Activated CD8-positive, alpha-beta memory T cell treated with anti-CD3 and anti-CD28 coated beads for 48 hours (primary cell): ENCODE data around the gene WDR7.

Source experiments
- DNase-seq, 3 experiments: peaks; one replicate each; pipeline ENCODE4 v3.0.0-alpha.2; 2020; ENCODE audit warnings: low read depth in 2 of 3, low spot score in 2 of 3

WDR7 gene

GRCh38 chr18:57073501-57074187 is 422.5 kb downstream of the WDR7 start:
- no peak for DNase-seq

GRCh38 chr18:57075716-57076400 is 424.7 kb downstream of the WDR7 start:
- DNase-seq: no peak

GRCh38 chr18:57077005-57077765 is 426.0 kb downstream of the WDR7 start:
- no peak for DNase-seq

- peak; percentile 11 to 37 (median 33) for DNase-seq
Observed at GRCh38 chr18:57077786-57078552, 426.8 kb downstream of the WDR7 start.

GRCh38 chr18:57078614-57079013 is 427.5 kb downstream of the WDR7 start:
- no peak for DNase-seq

GRCh38 chr18:57080479-57080878 is 429.3 kb downstream of the WDR7 start:
- DNase-seq: no peak

GRCh38 chr18:57081899-57082298 is 430.7 kb downstream of the WDR7 start:
- no peak for DNase-seq

GRCh38 chr18:57083485-57083884 is 432.3 kb downstream of the WDR7 start:
- no peak for DNase-seq

GRCh38 chr18:57084331-57085271 is 433.4 kb downstream of the WDR7 start:
- DNase-seq: no peak

GRCh38 chr18:57085371-57085770 is 434.2 kb downstream of the WDR7 start:
- DNase-seq: no peak

GRCh38 chr18:57086163-57086562 is 435.0 kb downstream of the WDR7 start:
- no peak for DNase-seq
